Breast epithelium (tissue), 4 donors: Measurements from ENCODE around the gene SERAC1. TPM values are rescaled to one million over a fixed set of nuclear protein-coding genes. Genes with fewer than 3 reads are reported as not detected.

Source experiments
- DNase-seq, 2 donors: peaks; one replicate each; pipeline ENCODE4 v3.0.0-alpha.2; 2019; ENCODE audit warnings: low spot score in 2 of 2
- H3K27ac ChIP-seq, 2 donors: fragments of 200-600 bp; sonication (generic) in 1 of 2; one replicate each; pipeline ENCODE4 v1.5.1; 2016 to 2019; ENCODE audit warnings: mild to moderate bottlenecking in 1 of 2
- H3K27me3 ChIP-seq, 2 donors: fragments of 200-600 bp; sonication (generic) in 1 of 2; one replicate each; pipeline versions ENCODE4 v1.5.1 to v1.6.0; 2017 to 2019; ENCODE audit warnings: control low read depth in 1 of 2, mild to moderate bottlenecking in 1 of 2
- H3K36me3 ChIP-seq: fragments of 200-600 bp; one replicate; pipeline ENCODE4 v1.5.1; 2019
- H3K4me1 ChIP-seq, 2 donors: fragments of 200-600 bp; sonication (generic); one replicate each; pipeline ENCODE4 v1.5.1; 2016 to 2019; ENCODE audit warnings: control low read depth in 1 of 2
- H3K4me3 ChIP-seq, 3 donors: fragments of 200-600 bp; sonication (generic); 1 replicate in 2 of 3; 2 replicates in 1 of 3; pipeline ENCODE4 v1.5.1; 2016 to 2019; ENCODE audit warnings: mild to moderate bottlenecking in 3 of 3, moderate library complexity in 2 of 3
- H3K9me3 ChIP-seq, 2 donors: fragments of 200-600 bp; sonication (generic) in 1 of 2; one replicate each; pipeline ENCODE4 v1.5.1; 2016 to 2019; ENCODE audit warnings: control low read depth in 1 of 2
- CTCF ChIP-seq, 3 donors: fragments of 450-650 bp; IDR thresholded peaks; one replicate each; pipeline ENCODE4 v1.5.1; 2016 to 2017; ENCODE audit warnings: antibody characterized with exemption in 3 of 3, mild to moderate bottlenecking in 3 of 3, moderate library complexity in 3 of 3
- POLR2A ChIP-seq: fragments of 450-650 bp; IDR thresholded peaks from one replicate; pipeline ENCODE4 v1.6.1; 2016; ENCODE audit warnings: antibody characterized with exemption, mild to moderate bottlenecking, moderate library complexity
- POLR2AphosphoS5 ChIP-seq, 3 donors: sonication (generic); formaldehyde crosslinking; IDR thresholded peaks; one replicate each; pipeline ENCODE4 v1.6.1; 2017; ENCODE audit warnings: antibody characterized with exemption in 3 of 3
- intact Hi-C: fragments of 100-400 bp; cut with DNase I; formaldehyde crosslinking; loops from one replicate; pipeline ENCODE4 v1.15.1; 2023; ENCODE audit warnings: low total_unique reads
- total RNA-seq, 3 donors: library from RNA; depleted of rRNA; stranded (reverse); fragments of >200 nt; gene quantifications; one replicate each; pipeline ENCODE4 v1.1.0, GENCODE V29; 2016

SERAC1 gene
- total RNA-seq, 3 donors from 2014 or later = 8.5 to 15.7 (median 9.2) TPM

- Histone ChIP-seq H3K4me1 (no peaks in the 10 kb centered on the region), H3K9me3 (no peaks in the 10 kb centered on the region), H3K36me3 (no peaks in the 10 kb centered on the region), H3K4me3 (no peak overlapping the region), H3K27ac (peak overlapping the region; percentile 58 to 71), H3K27me3 (no peaks in the 10 kb centered on the region)
- no peak for TF ChIP-seq POLR2AphosphoS5 (IDR thresholded peaks at IDR 0.05)
- TF ChIP-seq POLR2A = no peak
- no peak for TF ChIP-seq CTCF (IDR thresholded peaks at IDR 0.05)
- intact Hi-C loops = loop anchor here (10.0 kb wide), 1 partner anchor 305 kb away; no protein-coding TSS in a partner anchor
- DNase-seq = no peak
These were observed 98.3 kb downstream of the SERAC1 start for GRCh38 chr6:158069800-158070195.

- no peak for TF ChIP-seq CTCF (IDR thresholded peaks at IDR 0.05)
- no peak for TF ChIP-seq POLR2A
- TF ChIP-seq POLR2AphosphoS5 (IDR thresholded peaks at IDR 0.05) = no peak
- peak; percentile 73 to 85 for DNase-seq
- Histone ChIP-seq H3K27ac (peak overlapping the region; percentile 58 to 71), H3K4me3 (no peak overlapping the region), H3K27me3 (no peaks in the 10 kb centered on the region), H3K9me3 (no peaks in the 10 kb centered on the region), H3K4me1 (no peaks in the 10 kb centered on the region), H3K36me3 (no peaks in the 10 kb centered on the region)
- intact Hi-C loops = no loop called here
These were observed 98.9 kb downstream of the SERAC1 start for GRCh38 chr6:158068893-158069799.

GRCh38 chr6:158068156-158068892 lies 99.7 kb downstream of the SERAC1 start:
- Histone ChIP-seq H3K27me3 (no peaks in the 10 kb centered on the region), H3K9me3 (no peaks in the 10 kb centered on the region), H3K4me3 (no peak overlapping the region), H3K4me1 (no peaks in the 10 kb centered on the region), H3K36me3 (no peaks in the 10 kb centered on the region), H3K27ac (peak overlapping the region; percentile 58 to 71)
- no peak for DNase-seq
- TF ChIP-seq POLR2AphosphoS5 (IDR thresholded peaks at IDR 0.05) (no peak), CTCF (IDR thresholded peaks at IDR 0.05) (no peak), POLR2A (no peak)
- intact Hi-C loops = no loop called here

GRCh38 chr6:158067436-158068015 lies 100.5 kb downstream of the SERAC1 start:
- Histone ChIP-seq H3K27me3 (no peaks in the 10 kb centered on the region), H3K36me3 (no peaks in the 10 kb centered on the region), H3K27ac (peak overlapping the region in 1 of 2 donors; percentile 0), H3K4me3 (no peak overlapping the region), H3K4me1 (no peaks in the 10 kb centered on the region), H3K9me3 (no peaks in the 10 kb centered on the region)
- no peak for TF ChIP-seq CTCF (IDR thresholded peaks at IDR 0.05)
- no peak for TF ChIP-seq POLR2A
- TF ChIP-seq POLR2AphosphoS5 (IDR thresholded peaks at IDR 0.05) = no peak
- intact Hi-C loops = no loop called here
- no peak for DNase-seq
